NCI-H2196 treated with DMSO at 0.1 percent for 48 hours (cell line): ENCODE results near the gene GOLGA8H.
"Not testable (repeated sequence)": the region's sequence is repeated elsewhere in the genome, so short reads cannot be mapped to it uniquely, and the experiment has no call there.

Source experiments
- DNase-seq: peaks from one replicate; lab custom pipeline; 2025; ENCODE audit not compliant: unreplicated experiment; lab: John Stamatoyannopoulos, UW

Gene GOLGA8H, protein sequence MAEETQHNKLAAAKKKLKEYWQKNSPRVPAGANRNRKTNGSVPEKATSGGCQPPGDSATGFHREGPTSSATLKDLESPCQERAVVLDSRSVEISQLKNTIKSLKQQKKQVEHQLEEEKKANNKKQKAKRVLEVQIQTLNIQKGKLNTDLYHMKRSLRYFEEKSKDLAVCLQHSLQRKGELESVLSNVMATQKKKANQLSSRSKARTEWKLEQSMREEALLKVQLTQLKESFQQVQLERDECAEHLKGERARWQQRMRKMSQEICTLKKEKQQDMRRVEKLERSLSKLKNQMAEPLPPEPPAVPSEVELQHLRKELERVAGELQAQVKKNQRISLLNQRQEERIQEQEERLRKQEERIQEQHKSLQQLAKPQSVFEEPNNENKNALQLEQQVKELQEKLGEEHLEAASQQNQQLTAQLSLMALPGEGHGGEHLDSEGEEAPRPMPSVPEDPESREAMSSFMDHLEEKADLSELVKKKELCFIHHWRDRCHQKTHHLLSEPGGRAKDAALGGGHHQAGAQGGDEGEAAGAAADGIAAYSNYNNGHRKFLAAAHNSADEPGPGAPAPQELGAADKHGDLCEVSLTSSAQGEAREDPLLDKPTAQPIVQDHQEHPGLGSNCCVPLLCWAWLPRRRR

DNA sequence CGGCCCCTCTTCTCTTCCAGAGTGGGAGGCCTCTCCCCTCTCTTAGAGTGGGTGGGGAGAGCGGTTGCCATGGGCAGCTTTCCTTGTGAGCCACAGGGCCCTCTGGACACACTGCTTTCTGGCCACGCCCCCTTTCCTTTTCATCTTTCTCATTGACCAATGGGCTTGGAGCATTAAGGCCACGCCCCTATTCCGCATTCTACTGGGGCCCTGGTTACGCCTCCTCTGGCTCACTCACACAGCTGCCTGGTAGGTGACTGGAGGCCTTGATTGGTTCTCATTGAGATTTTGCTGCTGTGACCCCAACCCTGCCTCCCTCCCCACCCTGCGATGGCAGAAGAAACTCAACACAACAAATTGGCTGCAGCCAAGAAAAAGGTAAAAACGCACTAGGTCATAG lies at the start of gene GOLGA8H:
TSS of gene GOLGA8H (plus strand) at position 233 of the 400 bp plus-strand sequence. CDS start at position 331, 98 bp downstream.
- not testable (repeated sequence) for DNase-seq

GRCh38 chr15:30566949-30567348 lies 36.9 kb upstream of the GOLGA8H start:
- DNase-seq = not testable (repeated sequence)

DNA sequence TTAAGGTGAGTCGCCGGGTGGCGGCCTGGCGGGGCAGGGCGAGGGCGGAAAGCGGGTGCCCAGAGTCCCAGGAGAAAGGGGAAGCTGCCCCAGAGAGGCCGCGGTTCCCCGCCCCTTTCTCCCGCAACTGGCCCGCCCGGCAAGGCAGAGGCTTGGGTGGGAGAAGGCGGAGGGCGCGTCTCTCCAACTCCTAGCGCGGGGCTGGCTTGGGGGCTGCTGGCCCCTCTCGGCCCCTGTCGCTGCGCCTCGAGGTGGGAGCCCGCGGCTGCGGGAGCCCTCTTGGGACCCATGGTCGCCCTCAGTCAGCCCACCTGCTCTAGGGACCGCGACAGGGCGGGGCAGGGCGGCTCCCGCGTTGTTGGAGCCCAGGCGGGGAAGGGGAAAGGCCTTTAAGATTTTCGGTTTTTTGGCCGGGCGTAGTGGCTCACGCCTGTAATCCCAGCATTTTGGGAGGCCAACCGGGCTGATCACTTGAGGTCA lies 30.8 kb upstream of the GOLGA8H start:
- not testable (repeated sequence) for DNase-seq

DNA sequence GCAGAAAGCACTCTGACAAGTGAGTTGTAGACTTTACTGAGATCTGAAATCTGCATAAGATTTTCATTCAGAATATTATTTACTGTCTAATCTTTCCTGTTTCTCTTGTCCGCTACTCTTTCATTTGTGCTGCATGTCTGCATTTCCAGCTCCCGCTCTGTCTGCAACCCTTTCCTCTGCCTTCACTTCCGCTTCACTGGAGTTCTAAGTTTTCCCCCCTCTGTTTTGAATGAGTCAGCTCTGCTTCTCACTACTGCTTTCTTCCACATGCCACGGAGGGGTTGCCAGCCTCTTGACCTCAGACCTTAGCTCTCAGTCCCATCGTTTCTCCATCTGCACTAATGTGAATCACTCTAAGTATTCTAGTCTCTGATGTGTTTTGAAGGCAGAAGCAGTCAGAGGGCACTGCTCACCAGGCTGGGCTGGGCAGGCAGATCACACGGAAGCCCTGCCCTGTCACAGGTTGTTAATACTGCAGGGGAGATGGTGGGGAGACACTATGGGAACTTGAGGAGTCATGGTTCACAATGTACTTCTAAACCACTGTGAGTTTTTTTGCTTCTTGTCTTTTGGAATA lies 24.3 kb upstream of the GOLGA8H start:
- DNase-seq = not testable (repeated sequence)

- DNase-seq = not testable (repeated sequence)
Measured at GRCh38 chr15:30580716-30581115, 23.1 kb upstream of the GOLGA8H start.

- DNase-seq = not testable (repeated sequence)
Measured at GRCh38 chr15:30598953-30599352, 4.9 kb upstream of the GOLGA8H start.

GRCh38 chr15:30612271-30612670 lies 8.4 kb downstream of the GOLGA8H start:
- not testable (repeated sequence) for DNase-seq

DNA sequence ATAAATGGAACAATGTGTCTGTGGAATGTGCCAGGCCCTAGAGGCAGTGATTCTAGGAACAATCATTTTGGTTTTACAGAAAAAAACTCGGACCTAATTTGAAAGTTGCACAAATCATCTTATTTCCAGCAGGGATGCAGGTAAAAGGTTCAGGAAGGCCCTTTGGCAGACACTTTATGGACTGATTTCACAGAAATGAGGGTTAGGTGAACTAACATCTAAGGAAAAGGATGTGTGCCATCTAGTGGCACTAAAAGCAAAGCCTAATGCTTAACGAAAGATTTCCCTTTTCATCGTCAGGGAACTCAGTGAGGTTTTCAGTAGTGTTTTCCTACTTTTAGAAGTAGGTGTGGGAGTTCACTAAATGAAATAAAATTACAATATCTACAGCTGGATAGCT lies 17.5 kb downstream of the GOLGA8H start:
- DNase-seq = not testable (repeated sequence)

DNA sequence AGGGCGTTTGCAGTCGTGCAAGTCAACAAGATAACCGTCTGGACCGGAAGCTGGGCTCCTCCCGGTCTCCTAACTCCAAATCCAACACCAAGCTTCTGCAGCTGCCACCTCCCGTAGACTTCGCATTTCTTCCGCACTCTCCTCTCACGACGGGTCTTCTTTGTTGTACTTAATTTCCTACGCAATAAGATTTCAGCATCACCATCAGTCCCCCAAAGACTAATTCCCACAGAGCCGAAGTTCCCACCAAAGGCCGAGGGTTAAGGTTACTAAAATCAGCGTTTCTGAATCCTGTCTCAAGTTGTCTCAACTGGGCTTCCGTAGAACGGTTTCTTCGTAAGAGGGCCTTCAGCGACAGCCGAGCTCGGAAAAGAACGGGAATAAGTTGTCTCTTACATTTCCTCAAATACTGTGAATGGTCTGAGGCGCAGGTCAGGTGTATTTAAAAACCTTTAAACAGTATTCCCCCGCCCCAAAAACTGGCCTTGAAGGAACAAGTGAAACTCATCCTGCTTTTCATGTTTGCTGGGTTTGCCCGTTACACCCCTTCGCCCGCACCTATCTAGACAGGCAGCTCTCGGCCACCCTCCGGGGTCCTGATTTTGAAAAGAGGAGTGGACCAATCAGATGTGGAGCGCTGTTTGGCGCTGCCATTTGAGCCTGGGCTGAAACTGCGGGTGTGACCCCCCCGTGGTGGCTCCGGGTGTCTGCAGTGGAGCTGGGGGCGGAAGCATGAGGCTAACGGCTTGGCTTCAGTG lies 21.8 kb downstream of the GOLGA8H start, which contains the start of gene ARHGAP11B:
TSS of gene ARHGAP11B (plus strand) at position 693 of the 758 bp plus-strand sequence.
- DNase-seq = not testable (repeated sequence)

GRCh38 chr15:30626194-30626565 lies 22.4 kb downstream of the GOLGA8H start:
- not testable (repeated sequence) for DNase-seq

GRCh38 chr15:30626632-30627031 lies 22.8 kb downstream of the GOLGA8H start:
- not testable (repeated sequence) for DNase-seq

- DNase-seq = no peak
Measured at GRCh38 chr15:30650012-30650929, 46.4 kb downstream of the GOLGA8H start.

GRCh38 chr15:30661154-30661553 lies 57.3 kb downstream of the GOLGA8H start:
- DNase-seq = not testable (repeated sequence)
